Kidney (tissue), 14 donors: Measurements from ENCODE around the gene IL25. TPM values are rescaled to one million over a fixed set of nuclear protein-coding genes. Genes with fewer than 3 reads are reported as not detected.

Source experiments
- DNase-seq, 5 donors: peaks; one replicate each; pipeline ENCODE4 v3.0.0-alpha.2; 2013 to 2020
- FAIRE-seq: peaks from 2 replicates; lab custom pipeline; 2012; peaks lifted over from hg19 to GRCh38; lab: Jason Lieb, UNC
- H3K27ac ChIP-seq, 2 donors: one replicate each; pipeline ENCODE4 v1.7.0; 2013; ENCODE audit warnings: low read depth in 2 of 2, low read length in 2 of 2, inconsistent platforms in 1 of 2
- H3K27me3 ChIP-seq: one replicate; pipeline ENCODE4 v1.7.1; 2013; ENCODE audit warnings: low read length, inconsistent platforms; ENCODE audit not compliant: control insufficient read depth, insufficient read depth
- H3K36me3 ChIP-seq, 3 donors: one replicate each; pipeline versions ENCODE4 v1.7.0 to v1.7.1; 2013; ENCODE audit warnings: low read length in 3 of 3, control low read depth in 1 of 3, inconsistent platforms in 1 of 3; ENCODE audit not compliant: insufficient read depth in 3 of 3, control insufficient read depth in 2 of 3
- H3K4me1 ChIP-seq, 3 donors: one replicate each; pipeline versions ENCODE4 v1.7.0 to v1.7.1; 2013; ENCODE audit warnings: low read length in 3 of 3, inconsistent platforms in 1 of 3, low read depth in 1 of 3; ENCODE audit not compliant: control insufficient read depth in 2 of 3, insufficient read depth in 2 of 3
- H3K4me3 ChIP-seq, 3 donors: one replicate each; pipeline versions ENCODE4 v1.7.0 to v1.8.1; 2013; ENCODE audit warnings: low read length in 3 of 3, control low read depth in 1 of 3, inconsistent platforms in 1 of 3
- H3K9ac ChIP-seq, 3 donors: one replicate each; pipeline versions ENCODE4 v1.7.0 to v1.7.1; 2013; ENCODE audit warnings: low read length in 3 of 3, control low read depth in 1 of 3, inconsistent platforms in 1 of 3
- H3K9me3 ChIP-seq, 3 donors: one replicate each; pipeline versions ENCODE4 v1.7.0 to v1.7.1; 2013; ENCODE audit warnings: low read length in 3 of 3, control low read depth in 1 of 3, inconsistent platforms in 1 of 3; ENCODE audit not compliant: control insufficient read depth in 2 of 3, insufficient read depth in 1 of 3
- intact Hi-C: fragments of 100-400 bp; cut with DNase I; formaldehyde crosslinking; loops from one replicate; pipeline ENCODE4 v1.11.1; 2022
- polyA plus RNA-seq: library from polyadenylated mRNA; stranded (reverse); fragments of 350-450 nt; fragmentation: Illumina TruSeq; extraction: RNeasy Lipid Tissue Mini Kit (QIAGEN cat#74804); gene quantifications from one replicate; pipeline ENCODE4 v1.2.3, GENCODE V29; 2014; ENCODE audit warnings: low read depth, low replicate concordance; ENCODE audit not compliant: insufficient read depth
- total RNA-seq: library from RNA; stranded (reverse); fragmentation: NEBNext Ultra II Directional; extraction: Animal tissue kit (Norgen Biotek cat#: 25700); gene quantifications from one replicate; pipeline ENCODE4 v1.2.1, GENCODE V29; 2021
- TF ChIP-seq, protein P1 (sequence below): IDR thresholded peaks from 3 replicates; pipeline ENCODE4 v1.5.1; 2012; ENCODE audit warnings: mild to moderate bottlenecking, moderate library complexity, borderline replicate concordance; ENCODE audit not compliant: insufficient read depth; ENCODE audit errors: extremely low read depth
- donor health status: control.
- donor health status: control.
- donor health status: control.
- donor health status: control.
- donor health status: control.
- donor health status: DM: yes; HTN: yes; CAD: no.
- donor health status: Normal renal cell carcinoma (clear cell type).

IL25 gene
- total and polyA plus RNA-seq, 2 donors from 2014 or later: not detected

DNA sequence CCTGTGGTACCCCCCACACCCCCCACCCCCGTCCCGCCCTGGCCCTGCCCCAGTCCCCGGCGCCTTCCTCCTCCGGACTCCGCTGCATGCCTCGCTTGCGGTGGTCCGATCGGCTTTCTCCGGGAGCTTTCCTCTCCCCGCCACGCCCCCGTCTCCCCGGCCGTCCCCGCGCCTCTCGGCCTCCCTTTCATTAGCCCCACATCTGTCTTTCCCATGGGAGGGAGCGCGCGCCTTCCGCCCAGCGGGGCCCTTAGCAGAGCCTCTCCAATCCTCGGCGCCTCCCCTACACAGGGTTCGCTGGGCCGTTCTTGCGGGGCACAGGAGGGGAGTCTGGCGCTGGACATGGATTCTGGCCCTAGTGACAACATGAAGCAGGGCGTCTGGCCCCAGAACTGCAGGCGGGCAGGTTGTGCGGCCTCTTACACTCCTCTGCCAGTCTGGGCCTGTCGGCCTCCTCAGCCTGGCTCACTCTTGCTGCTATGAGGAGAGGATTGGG lies 6.1 kb upstream of the IL25 start:
- FAIRE-seq (no peak), DNase-seq (peak; percentile 90 to 97 (median 95))
- H3K4me3 ChIP-seq: peak overlapping the region in 1 of 3 donors; percentile 55
- H3K9ac ChIP-seq: peak overlapping the region in 1 of 3 donors; percentile 55
- TF ChIP-seq, protein P1, sequence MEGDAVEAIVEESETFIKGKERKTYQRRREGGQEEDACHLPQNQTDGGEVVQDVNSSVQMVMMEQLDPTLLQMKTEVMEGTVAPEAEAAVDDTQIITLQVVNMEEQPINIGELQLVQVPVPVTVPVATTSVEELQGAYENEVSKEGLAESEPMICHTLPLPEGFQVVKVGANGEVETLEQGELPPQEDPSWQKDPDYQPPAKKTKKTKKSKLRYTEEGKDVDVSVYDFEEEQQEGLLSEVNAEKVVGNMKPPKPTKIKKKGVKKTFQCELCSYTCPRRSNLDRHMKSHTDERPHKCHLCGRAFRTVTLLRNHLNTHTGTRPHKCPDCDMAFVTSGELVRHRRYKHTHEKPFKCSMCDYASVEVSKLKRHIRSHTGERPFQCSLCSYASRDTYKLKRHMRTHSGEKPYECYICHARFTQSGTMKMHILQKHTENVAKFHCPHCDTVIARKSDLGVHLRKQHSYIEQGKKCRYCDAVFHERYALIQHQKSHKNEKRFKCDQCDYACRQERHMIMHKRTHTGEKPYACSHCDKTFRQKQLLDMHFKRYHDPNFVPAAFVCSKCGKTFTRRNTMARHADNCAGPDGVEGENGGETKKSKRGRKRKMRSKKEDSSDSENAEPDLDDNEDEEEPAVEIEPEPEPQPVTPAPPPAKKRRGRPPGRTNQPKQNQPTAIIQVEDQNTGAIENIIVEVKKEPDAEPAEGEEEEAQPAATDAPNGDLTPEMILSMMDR: no peak
- no peaks in the 10 kb centered on the region for H3K27me3 ChIP-seq
- no peaks in the 10 kb centered on the region for H3K36me3 ChIP-seq
- H3K9me3 ChIP-seq: no peaks in the 10 kb centered on the region
- peaks cover 0 to 5% (median 3%) of the 10 kb centered on the region in 3 donors for H3K4me1 ChIP-seq
- intact Hi-C loops: no loop called here
- H3K27ac ChIP-seq: peak overlapping the region; percentile 64 to 76

- Histone ChIP-seq H3K4me1 (no peaks in the 10 kb centered on the region), H3K27ac (no peak overlapping the region), H3K9ac (no peak overlapping the region), H3K4me3 (no peak overlapping the region), H3K36me3 (no peaks in the 10 kb centered on the region), H3K9me3 (no peaks in the 10 kb centered on the region), H3K27me3 (no peaks in the 10 kb centered on the region)
- TF ChIP-seq, protein P1: no peak
- intact Hi-C loops: no loop called here
- no peak for DNase-seq
- FAIRE-seq: no peak
Measured at GRCh38 chr14:23370221-23370620, 2.4 kb upstream of the IL25 start.

DNA sequence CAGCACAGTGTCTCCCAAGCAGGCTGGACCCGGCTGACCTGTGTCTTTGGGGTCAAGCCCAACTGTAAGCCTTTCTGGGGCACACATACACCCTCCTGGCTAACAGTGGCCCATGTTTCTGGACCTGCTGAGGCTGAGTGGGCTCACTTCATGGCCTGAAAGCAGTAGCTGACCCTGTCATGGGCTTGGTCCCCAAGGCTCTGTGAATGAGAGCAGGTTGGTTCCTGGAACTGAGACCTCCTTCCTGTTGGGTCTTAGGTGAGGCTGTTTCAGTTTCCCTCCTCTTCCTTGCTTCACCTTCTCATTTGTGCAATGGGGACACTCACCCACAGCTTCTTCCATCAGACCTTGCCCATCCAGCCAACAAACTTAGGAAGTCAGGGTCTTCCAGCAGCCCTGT lies 744 bp upstream of the IL25 start:
- H3K27ac ChIP-seq: no peak overlapping the region
- intact Hi-C loops: no loop called here
- no peak for FAIRE-seq
- H3K9me3 ChIP-seq: no peaks in the 10 kb centered on the region
- H3K36me3 ChIP-seq: no peaks in the 10 kb centered on the region
- H3K27me3 ChIP-seq: no peaks in the 10 kb centered on the region
- no peak overlapping the region for H3K9ac ChIP-seq
- TF ChIP-seq, protein P1: no peak
- no peak overlapping the region for H3K4me3 ChIP-seq
- H3K4me1 ChIP-seq: no peaks in the 10 kb centered on the region
- no peak for DNase-seq

DNA sequence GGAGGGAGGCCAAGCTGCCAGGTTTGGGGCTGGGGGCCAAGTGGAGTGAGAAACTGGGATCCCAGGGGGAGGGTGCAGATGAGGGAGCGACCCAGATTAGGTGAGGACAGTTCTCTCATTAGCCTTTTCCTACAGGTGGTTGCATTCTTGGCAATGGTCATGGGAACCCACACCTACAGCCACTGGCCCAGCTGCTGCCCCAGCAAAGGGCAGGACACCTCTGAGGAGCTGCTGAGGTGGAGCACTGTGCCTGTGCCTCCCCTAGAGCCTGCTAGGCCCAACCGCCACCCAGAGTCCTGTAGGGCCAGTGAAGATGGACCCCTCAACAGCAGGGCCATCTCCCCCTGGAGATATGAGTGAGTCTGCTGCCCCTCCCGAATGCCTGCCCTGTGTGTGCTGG lies 432 bp downstream of the IL25 start:
- no peak overlapping the region for H3K9ac ChIP-seq
- no peaks in the 10 kb centered on the region for H3K4me1 ChIP-seq
- no peaks in the 10 kb centered on the region for H3K9me3 ChIP-seq
- FAIRE-seq: no peak
- no peak for DNase-seq
- H3K4me3 ChIP-seq: no peak overlapping the region
- H3K36me3 ChIP-seq: no peaks in the 10 kb centered on the region
- TF ChIP-seq, protein P1: no peak
- intact Hi-C loops: no loop called here
- H3K27me3 ChIP-seq: no peaks in the 10 kb centered on the region
- no peak overlapping the region for H3K27ac ChIP-seq
